GM12878 (cell line): ENCODE measurements around the gene THRAP3. TPM values are rescaled to one million over a fixed set of nuclear protein-coding genes. Genes with fewer than 3 reads are reported as not detected.

Experiments used
- ATAC-seq: fragments of 200-7000 bp; cut with Tn5 transposase; 3 replicates; pipeline ENCODE4 v1.9.1; 2020; ENCODE audit warnings: mild to moderate bottlenecking, moderate library complexity
- BruUV-seq: library from RNA; stranded (reverse); fragments of 400-500 nt; replicated peaks from 2 replicates; lab custom pipeline; 2021; lab: Mats Ljungman, UMichigan
- CTCF ChIA-PET: fragments of 300-600 bp; sonication (Branson Sonifier 250); formaldehyde crosslinking; extraction: SDS; loops from one replicate; lab custom pipeline; 2021; ENCODE audit warnings: inconsistent platforms; lab: Yijun Ruan, JAX
- POLR2A ChIA-PET: fragments of 350-600 bp; formaldehyde crosslinking; extraction: SDS; loops from one replicate; lab custom pipeline; 2021; ENCODE audit warnings: inconsistent platforms; lab: Charles Lee
- RAD21 ChIA-PET: fragments of 300-600 bp; sonication (Branson Sonifier 250); formaldehyde crosslinking; loops from one replicate; lab custom pipeline; 2023; ENCODE audit warnings: antibody characterized with exemption; ENCODE audit not compliant: unreplicated experiment; lab: Charles Lee
- SMC1A ChIA-PET: fragments of 300-600 bp; sonication (Branson Sonifier 250); formaldehyde crosslinking; loops from one replicate; lab custom pipeline; 2023; ENCODE audit not compliant: unreplicated experiment, uncharacterized antibody; lab: Charles Lee
- DNase-seq: peaks from one replicate; pipeline ENCODE4 v3.0.0-alpha.2; 2011; ENCODE audit warnings: low read depth, low spot score
- FAIRE-seq: peaks from 3 replicates; lab custom pipeline; 2011; peaks lifted over from hg19 to GRCh38; lab: Jason Lieb, UNC
- H2AFZ ChIP-seq: 2 replicates; pipeline ENCODE4 v1.6.0; 2011; ENCODE audit warnings: low read depth, low read length, control low read depth; ENCODE audit not compliant: control insufficient read depth
- H3K27ac ChIP-seq: 2 replicates; pipeline ENCODE4 v1.5.1; 2011; ENCODE audit warnings: control low read depth; ENCODE audit not compliant: control insufficient read depth, insufficient read depth
- H3K27me3 ChIP-seq, 2 experiments: replicated peaks in 1 of 2; 2 replicates each; pipeline versions ENCODE4 v1.6.0 to v1.6.1; 2011; ENCODE audit warnings: low read length in 1 of 2; ENCODE audit not compliant: control insufficient read depth in 2 of 2, insufficient read depth in 2 of 2
- H3K36me3 ChIP-seq, 2 experiments: 2 replicates each; pipeline ENCODE4 v1.5.1; 2011; ENCODE audit warnings: low read length in 1 of 2; ENCODE audit not compliant: control insufficient read depth in 2 of 2, insufficient read depth in 2 of 2
- H3K4me1 ChIP-seq: 2 replicates; pipeline ENCODE4 v1.6.1; 2011; ENCODE audit warnings: mild to moderate bottlenecking, low read length, moderate library complexity, mixed read lengths; ENCODE audit not compliant: control insufficient read depth, insufficient read depth
- H3K4me2 ChIP-seq: 2 replicates; pipeline ENCODE4 v1.6.0; 2011; ENCODE audit warnings: control low read depth; ENCODE audit not compliant: control insufficient read depth, insufficient read depth
- H3K4me3 ChIP-seq: fragments of 200-600 bp; sonication (generic); 2 replicates; pipeline ENCODE4 v1.5.1; 2016
- H3K79me2 ChIP-seq: 2 replicates; pipeline ENCODE4 v1.6.0; 2011; ENCODE audit warnings: low read length; ENCODE audit not compliant: control insufficient read depth, insufficient read depth
- H3K9ac ChIP-seq: 2 replicates; pipeline ENCODE4 v1.8.0; 2011; ENCODE audit warnings: low read length, control low read depth, mixed read lengths; ENCODE audit not compliant: control insufficient read depth, insufficient read depth
- H3K9me3 ChIP-seq: replicated peaks from 3 replicates; pipeline ENCODE4 v1.5.1; 2011; ENCODE audit warnings: mild to moderate bottlenecking, low read length; ENCODE audit not compliant: control insufficient read depth, insufficient read depth
- H4K20me1 ChIP-seq: 2 replicates; pipeline ENCODE4 v1.6.0; 2011; ENCODE audit not compliant: control insufficient read depth, insufficient read depth
- CBX5 ChIP-seq: sonication (generic); IDR thresholded peaks from 2 replicates; pipeline ENCODE4 v1.6.1; 2016; ENCODE audit warnings: low read depth, moderate library complexity, mild to moderate bottlenecking, inconsistent platforms
- MEF2B ChIP-seq: fragments of 450-650 bp; IDR thresholded peaks from 2 replicates; pipeline ENCODE4 v1.6.1; 2018; ENCODE audit warnings: mild to moderate bottlenecking, moderate library complexity; ENCODE audit not compliant: partially characterized antibody, poor library complexity, severe bottlenecking
- POLR2A ChIP-seq: IDR thresholded peaks from 2 replicates; pipeline ENCODE4 v1.6.1; 2011; ENCODE audit warnings: low read depth, mild to moderate bottlenecking, low read length
- TCF3 ChIP-seq: IDR thresholded peaks from 2 replicates; pipeline ENCODE4 v1.6.1; 2012; ENCODE audit warnings: low read depth, mild to moderate bottlenecking, low read length, borderline replicate concordance; ENCODE audit not compliant: insufficient read depth
- ZSCAN29 ChIP-seq: fragments of 450-650 bp; IDR thresholded peaks from 2 replicates; pipeline ENCODE4 v1.6.1; 2017; ENCODE audit warnings: mild to moderate bottlenecking, moderate library complexity
- WGBS: methylation state at CpG from one replicate; pipeline ENCODE4 v1.1.6; 2016; ENCODE audit warnings: low lambda C conversion rate; ENCODE audit not compliant: insufficient replicate concordance, insufficient coverage; ENCODE audit errors: missing lambda C conversion rate; 5-methylcytosine and 5-hydroxymethylcytosine counted together
- in situ Hi-C: fragments of 300-500 bp; cut with MboI; formaldehyde crosslinking; loops from 9 replicates; pipeline ENCODE4 v1.14.3; 2018; ENCODE audit warnings: mixed read lengths
- intact Hi-C: fragments of 100-400 bp; cut with micrococcal nuclease; formaldehyde crosslinking; loops from one replicate; pipeline ENCODE4 v1.14.2; 2022; ENCODE audit not compliant: unreplicated experiment
- polyA plus RNA-seq, 11 experiments: library from polyadenylated mRNA; depleted of rRNA in 4 of 11; unstranded in 6 of 11; stranded (reverse) in 5 of 11; fragments of >200 nt; fragmentation: Nextera tagmentation in 4 of 11; fragmentation: Illumina TruSeq in 1 of 11; extraction: Ambion mirVana in 4 of 11; extraction: Trizol in 1 of 11; gene quantifications; 1 replicate in 1 of 11; 2 replicates in 10 of 11; pipeline versions ENCODE4 v1.2.1 to v1.2.3, GENCODE V29; 2011 to 2016; ENCODE audit warnings: inconsistent platforms in 2 of 11, missing spikeins in 2 of 11, low read depth in 1 of 11
- total RNA-seq, 4 experiments: library from RNA; depleted of rRNA in 3 of 4; stranded (reverse); fragments of >200 nt in 3 of 4; fragmentation: Illumina TruSeq in 1 of 4; extraction: Trizol in 1 of 4; gene quantifications; 2 replicates each; pipeline versions ENCODE4 v1.2.1 to v1.2.3, GENCODE V29; 2013 to 2021

THRAP3 gene
- total and polyA plus RNA-seq, 10 of the 15 experiments (the other 5 are each of a cell fraction or from before 2014, with no cell fraction given), result 76.3 to 173 (median 136) TPM

- Histone ChIP-seq H3K4me3 (no peak overlapping the region), H3K4me1 (peaks cover 9% of the 10 kb centered on the region), H2AFZ (no peak overlapping the region), H3K4me2 (no peak overlapping the region), H3K36me3 (no peaks in the 10 kb centered on the region), H3K9ac (no peak overlapping the region), H3K9me3 (no peaks in the 10 kb centered on the region), H3K27ac (no peak overlapping the region), H3K79me2 (no peaks in the 10 kb centered on the region), H4K20me1 (no peaks in the 10 kb centered on the region), H3K27me3 (no peaks in the 10 kb centered on the region)
- BruUV-seq, result no TSS peak
- WGBS, result 76% methylated on average over 3 of the region's 3 CpGs
- ATAC-seq (no peak), DNase-seq (no peak), FAIRE-seq (no peak)
- ChIA-PET CTCF (interaction anchor here (1.0 to 1.3 kb wide), 3 partner anchors 23 to 74 kb away, joined by 3 to 6 read pairs (median 5); partner anchors contain the start of gene TRAPPC3), POLR2A (no interaction called here), RAD21 (interaction anchor here (1.1 to 1.2 kb wide), 2 partner anchors 12 to 61 kb away, joined by 3 to 4 read pairs; no protein-coding TSS in a partner anchor), SMC1A (interaction anchor here (1.4 to 1.8 kb wide), 2 partner anchors 13 to 24 kb away, joined by 4 to 5 read pairs; partner anchors contain the start of gene THRAP3)
- in situ Hi-C loops (no loop called here), intact Hi-C loops (no loop called here)
- TF ChIP-seq CBX5, result no peak
Measured at GRCh38 chr1:36211307-36211706, 12.9 kb upstream of the THRAP3 start.

GRCh38 chr1:36211841-36212240 lies 12.4 kb upstream of the THRAP3 start:
- FAIRE-seq (no peak), ATAC-seq (no peak), DNase-seq (no peak)
- Histone ChIP-seq H3K4me2 (no peak overlapping the region), H3K36me3 (no peaks in the 10 kb centered on the region), H3K9ac (no peak overlapping the region), H2AFZ (no peak overlapping the region), H3K9me3 (no peaks in the 10 kb centered on the region), H4K20me1 (no peaks in the 10 kb centered on the region), H3K4me1 (peaks cover 9% of the 10 kb centered on the region), H3K27ac (no peak overlapping the region), H3K27me3 (no peaks in the 10 kb centered on the region), H3K79me2 (no peaks in the 10 kb centered on the region)
- RAD21 ChIA-PET, result interaction anchor here (1.1 to 1.2 kb wide), 2 partner anchors 12 to 62 kb away, joined by 3 to 4 read pairs; no protein-coding TSS in a partner anchor
- SMC1A ChIA-PET, result interaction anchor here (1.4 to 1.8 kb wide), 2 partner anchors 12 to 24 kb away, joined by 4 to 5 read pairs; partner anchors contain the start of gene THRAP3
- intact Hi-C loops, result no loop called here
- CTCF ChIA-PET, result interaction anchor here (1.0 to 1.3 kb wide), 3 partner anchors 23 to 74 kb away, joined by 3 to 6 read pairs (median 5); partner anchors contain the start of gene TRAPPC3
- TF ChIP-seq MEF2B, result no peak
- no peak for TF ChIP-seq POLR2A
- no peak for TF ChIP-seq ZSCAN29
- no peak for TF ChIP-seq TCF3
- TF ChIP-seq, all 136 proteins: peak for 0
- BruUV-seq, result no TSS peak
- H3K4me3 ChIP-seq, result no peak overlapping the region
- WGBS, result 47% methylated on average over 2 of the region's 2 CpGs
- POLR2A ChIA-PET, result no interaction called here
- in situ Hi-C loops, result no loop called here
